ENCODE data around the gene ITPRIPL2.

GRCh38 chr16:19109288-19109664 is 4.5 kb upstream of the ITPRIPL2 start:
- TF ChIP-seq, protein P1, sequence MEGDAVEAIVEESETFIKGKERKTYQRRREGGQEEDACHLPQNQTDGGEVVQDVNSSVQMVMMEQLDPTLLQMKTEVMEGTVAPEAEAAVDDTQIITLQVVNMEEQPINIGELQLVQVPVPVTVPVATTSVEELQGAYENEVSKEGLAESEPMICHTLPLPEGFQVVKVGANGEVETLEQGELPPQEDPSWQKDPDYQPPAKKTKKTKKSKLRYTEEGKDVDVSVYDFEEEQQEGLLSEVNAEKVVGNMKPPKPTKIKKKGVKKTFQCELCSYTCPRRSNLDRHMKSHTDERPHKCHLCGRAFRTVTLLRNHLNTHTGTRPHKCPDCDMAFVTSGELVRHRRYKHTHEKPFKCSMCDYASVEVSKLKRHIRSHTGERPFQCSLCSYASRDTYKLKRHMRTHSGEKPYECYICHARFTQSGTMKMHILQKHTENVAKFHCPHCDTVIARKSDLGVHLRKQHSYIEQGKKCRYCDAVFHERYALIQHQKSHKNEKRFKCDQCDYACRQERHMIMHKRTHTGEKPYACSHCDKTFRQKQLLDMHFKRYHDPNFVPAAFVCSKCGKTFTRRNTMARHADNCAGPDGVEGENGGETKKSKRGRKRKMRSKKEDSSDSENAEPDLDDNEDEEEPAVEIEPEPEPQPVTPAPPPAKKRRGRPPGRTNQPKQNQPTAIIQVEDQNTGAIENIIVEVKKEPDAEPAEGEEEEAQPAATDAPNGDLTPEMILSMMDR (IDR thresholded peaks at IDR 0.05 in 2 of 3, conservative IDR thresholded peaks at IDR 0.05 in 1 of 3; ENCODE audit: borderline replicate concordance in 1 of 3, insufficient read depth in 1 of 3, low read depth in 2 of 3, low read length in 2 of 3), result no peak
- no peak for TF ChIP-seq POLR2AphosphoS5 (IDR thresholded peaks at IDR 0.05; ENCODE audit: low read depth, low read length)
- no peak for TF ChIP-seq POLR2A (IDR thresholded peaks at IDR 0.05; ENCODE audit: borderline replicate concordance, extremely low read depth, insufficient read depth, insufficient read length)
- TF ChIP-seq, protein P2, sequence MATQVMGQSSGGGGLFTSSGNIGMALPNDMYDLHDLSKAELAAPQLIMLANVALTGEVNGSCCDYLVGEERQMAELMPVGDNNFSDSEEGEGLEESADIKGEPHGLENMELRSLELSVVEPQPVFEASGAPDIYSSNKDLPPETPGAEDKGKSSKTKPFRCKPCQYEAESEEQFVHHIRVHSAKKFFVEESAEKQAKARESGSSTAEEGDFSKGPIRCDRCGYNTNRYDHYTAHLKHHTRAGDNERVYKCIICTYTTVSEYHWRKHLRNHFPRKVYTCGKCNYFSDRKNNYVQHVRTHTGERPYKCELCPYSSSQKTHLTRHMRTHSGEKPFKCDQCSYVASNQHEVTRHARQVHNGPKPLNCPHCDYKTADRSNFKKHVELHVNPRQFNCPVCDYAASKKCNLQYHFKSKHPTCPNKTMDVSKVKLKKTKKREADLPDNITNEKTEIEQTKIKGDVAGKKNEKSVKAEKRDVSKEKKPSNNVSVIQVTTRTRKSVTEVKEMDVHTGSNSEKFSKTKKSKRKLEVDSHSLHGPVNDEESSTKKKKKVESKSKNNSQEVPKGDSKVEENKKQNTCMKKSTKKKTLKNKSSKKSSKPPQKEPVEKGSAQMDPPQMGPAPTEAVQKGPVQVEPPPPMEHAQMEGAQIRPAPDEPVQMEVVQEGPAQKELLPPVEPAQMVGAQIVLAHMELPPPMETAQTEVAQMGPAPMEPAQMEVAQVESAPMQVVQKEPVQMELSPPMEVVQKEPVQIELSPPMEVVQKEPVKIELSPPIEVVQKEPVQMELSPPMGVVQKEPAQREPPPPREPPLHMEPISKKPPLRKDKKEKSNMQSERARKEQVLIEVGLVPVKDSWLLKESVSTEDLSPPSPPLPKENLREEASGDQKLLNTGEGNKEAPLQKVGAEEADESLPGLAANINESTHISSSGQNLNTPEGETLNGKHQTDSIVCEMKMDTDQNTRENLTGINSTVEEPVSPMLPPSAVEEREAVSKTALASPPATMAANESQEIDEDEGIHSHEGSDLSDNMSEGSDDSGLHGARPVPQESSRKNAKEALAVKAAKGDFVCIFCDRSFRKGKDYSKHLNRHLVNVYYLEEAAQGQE (IDR thresholded peaks at IDR 0.05; ENCODE audit: low read depth), result no peak
- TF ChIP-seq SP1 (IDR thresholded peaks at IDR 0.05; ENCODE audit: low read depth), result no peak
- TF ChIP-seq MAX (IDR thresholded peaks at IDR 0.05), result no peak
- no peak for TF ChIP-seq ZFX (IDR thresholded peaks at IDR 0.05)

All from HCT116 (cell line).